ENCODE data around the gene ZNF620.

ZNF620 gene

DNA sequence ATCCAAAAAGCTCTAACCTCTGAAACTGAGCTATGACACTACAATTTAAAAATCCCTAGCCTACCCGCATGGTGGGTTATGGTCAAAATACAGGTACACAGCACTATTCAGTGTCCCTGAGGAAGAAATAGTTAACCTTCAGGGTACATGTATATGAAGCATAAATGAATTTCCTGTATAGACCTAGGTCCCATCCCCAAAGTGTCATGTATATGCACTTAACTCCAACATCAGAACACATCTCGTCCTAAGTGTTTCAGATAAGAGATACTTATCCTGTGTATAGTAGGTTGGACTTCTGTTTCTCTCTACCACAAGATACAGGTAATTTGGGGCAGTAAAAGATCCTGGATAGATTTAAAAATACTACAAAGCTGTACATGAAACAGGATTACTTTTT lies 42.3 kb upstream of the ZNF620 start:
- TF ChIP-seq, protein P1, sequence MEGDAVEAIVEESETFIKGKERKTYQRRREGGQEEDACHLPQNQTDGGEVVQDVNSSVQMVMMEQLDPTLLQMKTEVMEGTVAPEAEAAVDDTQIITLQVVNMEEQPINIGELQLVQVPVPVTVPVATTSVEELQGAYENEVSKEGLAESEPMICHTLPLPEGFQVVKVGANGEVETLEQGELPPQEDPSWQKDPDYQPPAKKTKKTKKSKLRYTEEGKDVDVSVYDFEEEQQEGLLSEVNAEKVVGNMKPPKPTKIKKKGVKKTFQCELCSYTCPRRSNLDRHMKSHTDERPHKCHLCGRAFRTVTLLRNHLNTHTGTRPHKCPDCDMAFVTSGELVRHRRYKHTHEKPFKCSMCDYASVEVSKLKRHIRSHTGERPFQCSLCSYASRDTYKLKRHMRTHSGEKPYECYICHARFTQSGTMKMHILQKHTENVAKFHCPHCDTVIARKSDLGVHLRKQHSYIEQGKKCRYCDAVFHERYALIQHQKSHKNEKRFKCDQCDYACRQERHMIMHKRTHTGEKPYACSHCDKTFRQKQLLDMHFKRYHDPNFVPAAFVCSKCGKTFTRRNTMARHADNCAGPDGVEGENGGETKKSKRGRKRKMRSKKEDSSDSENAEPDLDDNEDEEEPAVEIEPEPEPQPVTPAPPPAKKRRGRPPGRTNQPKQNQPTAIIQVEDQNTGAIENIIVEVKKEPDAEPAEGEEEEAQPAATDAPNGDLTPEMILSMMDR (conservative IDR thresholded peaks at IDR 0.05; ENCODE audit: low read depth) = no peak
- ChIA-PET CTCF (interaction anchor here (0.6 kb wide), 1 partner anchor 148 kb away, joined by 3 read pairs; no protein-coding TSS in a partner anchor), POLR2A (ENCODE audit: low non-redundant PET) (no interaction called here)
- no peak for DNase-seq (ENCODE audit: low spot score)
- H3K27ac ChIP-seq = peak overlapping the region; percentile 21; the same call in 1 of the 2 replicates

DNA sequence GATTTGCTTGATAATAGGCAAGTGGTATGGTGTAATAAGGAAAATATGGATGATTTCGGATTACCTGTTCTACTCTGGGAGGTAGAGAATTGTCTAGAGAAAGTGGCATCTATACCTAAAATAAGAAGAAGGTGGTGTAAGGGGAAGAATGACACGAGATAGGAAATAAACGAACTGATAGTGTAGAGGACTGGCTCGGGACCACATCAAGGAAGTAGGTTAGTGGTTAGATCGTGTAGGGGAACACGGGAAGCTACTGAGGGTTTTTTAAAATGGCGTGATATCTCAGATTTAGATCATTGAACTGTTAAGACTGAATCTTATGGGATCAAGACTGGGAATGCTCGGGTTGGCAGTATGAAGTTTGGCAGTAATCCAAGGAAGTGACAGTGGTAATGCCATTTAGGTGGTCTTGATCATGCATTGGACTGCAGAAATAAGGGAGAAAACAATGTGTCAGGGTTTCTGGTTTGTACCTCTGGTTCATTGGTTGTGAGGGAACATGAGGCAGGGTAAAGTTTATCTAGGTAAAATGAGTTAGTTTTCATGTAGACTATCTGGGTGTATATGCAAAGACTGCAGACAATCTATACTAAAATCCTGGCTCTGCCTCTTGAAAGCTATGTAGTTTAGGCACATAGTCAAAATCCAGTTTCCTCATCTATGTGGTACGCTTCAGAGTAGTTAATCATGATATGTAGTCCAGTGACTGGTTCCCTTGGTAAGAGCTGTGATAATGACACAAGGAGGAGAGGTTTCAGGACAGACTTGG lies 41.3 kb upstream of the ZNF620 start:
- DNase-seq (ENCODE audit: low spot score) = no peak
- CTCF ChIA-PET = interaction anchor here (0.6 kb wide), 1 partner anchor 149 kb away, joined by 3 read pairs; no protein-coding TSS in a partner anchor
- POLR2A ChIA-PET (ENCODE audit: low non-redundant PET) = no interaction called here
- no peak overlapping the region for H3K27ac ChIP-seq
- TF ChIP-seq, protein P1 (conservative IDR thresholded peaks at IDR 0.05; ENCODE audit: low read depth) = no peak

DNA sequence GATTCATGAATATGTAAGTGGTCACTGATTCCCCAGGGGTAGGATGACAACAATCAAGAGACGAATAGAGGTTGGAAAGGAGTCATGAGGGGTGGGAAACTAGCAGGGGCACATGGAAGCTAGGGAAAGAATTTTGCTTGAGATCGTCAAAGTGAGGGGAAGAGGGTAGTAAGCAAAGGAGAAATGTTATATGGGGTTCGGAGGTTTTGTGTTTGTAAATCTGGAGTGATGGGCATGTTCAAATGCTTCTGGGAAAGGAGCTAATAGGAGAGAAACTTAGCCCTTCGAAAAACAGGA lies 40.8 kb upstream of the ZNF620 start:
- H3K27ac ChIP-seq = no peak overlapping the region
- no peak for DNase-seq (ENCODE audit: low spot score)
- CTCF ChIA-PET = no interaction called here

DNA sequence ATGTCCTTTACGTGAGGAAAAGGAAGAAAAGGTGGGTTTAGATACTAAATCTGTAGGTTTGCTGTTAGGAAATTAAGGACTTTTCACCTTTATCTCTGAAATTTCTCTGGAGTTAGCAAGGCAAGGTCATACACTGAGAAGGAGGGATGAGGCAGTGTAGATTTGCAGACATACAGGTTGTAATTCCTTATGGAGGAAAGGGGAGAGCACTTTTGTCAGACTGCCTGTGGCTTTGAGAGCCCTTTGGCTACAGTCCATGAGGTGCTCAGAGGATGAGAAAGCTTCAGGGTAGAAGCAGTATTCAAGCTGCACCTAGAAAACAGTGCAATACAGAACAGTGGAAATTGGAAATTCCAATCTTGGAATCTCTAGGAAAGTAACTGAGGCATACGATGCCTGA lies 40.4 kb upstream of the ZNF620 start:
- TF ChIP-seq, protein P1 (conservative IDR thresholded peaks at IDR 0.05; ENCODE audit: low read depth) = no peak
- H3K27ac ChIP-seq = peak overlapping the region; percentile 42; the same call in 1 of the 2 replicates
- ChIA-PET CTCF (no interaction called here), POLR2A (ENCODE audit: low non-redundant PET) (no interaction called here)
- DNase-seq (ENCODE audit: low spot score) = no peak

More for the DNA sequence above, 40.8 kb upstream of the ZNF620 start:
- POLR2A ChIA-PET (ENCODE audit: low non-redundant PET) = no interaction called here
- TF ChIP-seq, protein P1 (conservative IDR thresholded peaks at IDR 0.05; ENCODE audit: low read depth) = no peak

DNA sequence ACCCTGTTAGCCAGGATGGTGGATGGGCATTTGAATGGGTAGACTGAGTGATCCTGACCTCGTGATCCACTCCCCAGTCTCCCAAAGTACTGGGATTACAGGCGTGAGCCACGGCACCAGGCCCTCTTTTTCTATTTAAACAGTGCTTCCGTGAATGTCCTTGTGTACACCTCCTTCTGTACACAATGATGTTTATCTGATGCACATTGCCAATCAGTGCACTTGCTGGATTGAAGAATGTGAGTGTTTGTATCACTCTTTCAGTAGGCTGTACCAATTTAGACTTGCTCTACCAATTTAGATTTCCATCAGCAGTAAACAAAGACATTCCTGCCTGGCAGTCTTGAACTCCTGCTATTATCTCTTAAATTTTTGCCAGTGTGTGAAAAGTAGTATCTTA lies 37.8 kb upstream of the ZNF620 start:
- no peak for DNase-seq (ENCODE audit: low spot score)
- H3K27ac ChIP-seq = no peak overlapping the region
- CTCF ChIA-PET = no interaction called here
- TF ChIP-seq, protein P1 (conservative IDR thresholded peaks at IDR 0.05; ENCODE audit: low read depth) = no peak
- POLR2A ChIA-PET (ENCODE audit: low non-redundant PET) = no interaction called here

DNA sequence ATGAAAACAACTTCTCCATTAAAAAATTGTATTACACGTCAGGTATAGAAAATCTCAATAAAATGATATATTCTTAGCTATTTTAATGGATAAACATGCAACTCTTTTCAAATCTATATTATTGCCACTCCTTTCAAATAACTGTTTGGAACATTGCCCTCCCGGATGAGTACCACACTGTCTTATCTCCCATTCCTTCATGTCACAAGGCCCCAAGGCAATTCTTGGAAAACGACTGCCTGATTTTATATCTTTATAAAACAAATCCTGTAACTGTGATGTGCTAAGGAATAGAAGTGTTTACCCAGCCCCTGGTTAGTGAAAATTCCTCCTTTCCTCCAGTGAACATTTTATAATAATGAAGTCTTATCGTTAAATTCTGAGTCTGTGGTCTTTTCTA lies 35.1 kb upstream of the ZNF620 start:
- CTCF ChIA-PET = interaction anchor here (0.6 to 1.0 kb wide), 2 partner anchors 49 to 648 kb away, joined by 4 read pairs; no protein-coding TSS in a partner anchor
- POLR2A ChIA-PET (ENCODE audit: low non-redundant PET) = no interaction called here
- DNase-seq (ENCODE audit: low spot score) = no peak
- H3K27ac ChIP-seq = no peak overlapping the region
- TF ChIP-seq, protein P1 (conservative IDR thresholded peaks at IDR 0.05; ENCODE audit: low read depth) = no peak

All from RWPE1 (cell line).